SK-N-MC (cell line): ENCODE measurements around the gene SLAMF8.

Experiments
- DNase-seq: peaks from one replicate; pipeline ENCODE4 v3.0.0-alpha.2; 2011; ENCODE audit warnings: low read depth, low spot score
- H3K27ac ChIP-seq: fragments of 200-600 bp; sonication (generic); 2 replicates; pipeline ENCODE4 v1.5.1; 2016; ENCODE audit warnings: mixed run types
- H3K36me3 ChIP-seq: fragments of 200-600 bp; sonication (generic); 2 replicates; pipeline ENCODE4 v1.6.1; 2017; ENCODE audit warnings: antibody characterized with exemption, low read length, mixed read lengths; ENCODE audit not compliant: insufficient read depth
- H3K4me3 ChIP-seq: fragments of 200-600 bp; sonication (generic); 2 replicates; pipeline ENCODE4 v1.5.1; 2016
- H3K9ac ChIP-seq: fragments of 200-600 bp; sonication (generic); 2 replicates; pipeline ENCODE4 v1.8.0; 2017; ENCODE audit warnings: mixed run types, mixed read lengths; ENCODE audit not compliant: insufficient read length
- H3K9me3 ChIP-seq: fragments of 200-600 bp; sonication (generic); 2 replicates; pipeline ENCODE4 v1.6.1; 2017; ENCODE audit warnings: low read depth, mild to moderate bottlenecking, antibody characterized with exemption, low read length, moderate library complexity, mixed read lengths
- EZH2 ChIP-seq: fragments of 200-600 bp; sonication (generic); IDR thresholded peaks from one replicate; pipeline ENCODE4 v1.6.1; 2017; ENCODE audit warnings: antibody characterized with exemption
- FOXP2 ChIP-seq: optimal IDR thresholded peaks from 2 replicates; pipeline ENCODE3; 2011; ENCODE audit warnings: mild to moderate bottlenecking, moderate library complexity; ENCODE audit not compliant: insufficient read depth; ENCODE audit errors: extremely low read length, control extremely low read depth
- POLR2AphosphoS5 ChIP-seq: IDR thresholded peaks from 2 replicates; pipeline ENCODE4 v1.6.1; 2012; ENCODE audit warnings: mild to moderate bottlenecking, low read depth, low read length, borderline replicate concordance

Gene SLAMF8

DNA sequence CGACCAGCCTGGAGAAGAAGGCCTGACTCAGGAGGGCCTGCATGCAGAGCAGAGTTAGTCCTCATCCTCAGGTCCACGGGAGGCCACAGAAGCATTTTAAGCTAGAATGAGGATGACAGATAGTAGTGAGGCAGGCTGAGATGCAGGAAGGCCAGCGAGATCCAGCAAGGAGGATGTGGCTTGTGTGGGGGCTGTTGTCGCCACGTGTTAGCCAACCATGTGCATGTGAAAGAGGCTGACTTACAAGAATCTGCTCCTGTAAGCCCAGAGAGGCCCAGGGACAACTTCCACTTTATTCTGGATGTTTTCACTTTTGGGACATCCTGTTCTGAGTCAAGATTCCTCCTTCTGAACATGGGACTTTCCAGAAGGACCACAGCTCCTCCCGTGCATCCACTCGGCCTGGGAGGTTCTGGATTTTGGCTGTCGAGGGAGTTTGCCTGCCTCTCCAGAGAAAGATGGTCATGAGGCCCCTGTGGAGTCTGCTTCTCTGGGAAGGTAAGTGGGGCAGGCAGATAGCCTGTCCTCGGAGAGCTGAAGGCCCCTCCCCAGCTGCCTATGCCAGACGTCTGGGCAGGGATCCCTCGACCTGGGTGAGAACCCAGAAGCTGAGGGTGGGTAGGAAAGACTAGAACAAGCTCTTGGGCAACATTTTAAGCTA is at the start of gene SLAMF8:
TSS of gene SLAMF8 (plus strand) at position 433 of the 661 bp plus-strand sequence. CDS start at position 459, 26 bp downstream.
- Histone ChIP-seq H3K4me3 (no peak within 1 kb of the TSS), H3K9me3 (no peaks in the 10 kb centered on the region), H3K9ac (no peak within 1 kb of the TSS), H3K27ac (no peak within 1 kb of the TSS), H3K36me3 (no peaks in the 10 kb centered on the region)
- no peak for DNase-seq
- TF ChIP-seq EZH2, result no peak
- TF ChIP-seq POLR2AphosphoS5, result no peak
- TF ChIP-seq FOXP2, result no peak

DNA sequence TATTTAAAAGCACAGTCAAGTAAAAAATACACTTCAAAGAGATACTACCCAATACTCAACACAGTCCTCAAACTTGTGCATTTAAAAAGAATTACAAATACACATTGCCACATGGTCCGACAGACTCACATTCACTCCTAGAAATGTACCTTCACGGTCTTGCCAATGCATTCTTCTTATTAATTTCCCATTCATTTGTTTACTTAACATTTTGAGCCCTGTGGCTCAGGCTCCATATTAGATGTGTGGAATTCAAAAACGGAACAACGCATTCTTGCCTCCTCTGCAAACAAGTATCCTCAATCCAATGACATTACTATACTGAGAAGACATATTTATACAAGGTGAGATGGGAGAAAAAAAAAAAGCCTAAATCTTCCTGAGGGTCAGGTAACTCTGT is 48.4 kb upstream of the SLAMF8 start:
- Histone ChIP-seq H3K4me3 (no peak overlapping the region), H3K36me3 (no peaks in the 10 kb centered on the region), H3K9ac (no peak overlapping the region), H3K9me3 (no peaks in the 10 kb centered on the region), H3K27ac (no peak overlapping the region)
- DNase-seq, result no peak
- no peak for TF ChIP-seq EZH2
- TF ChIP-seq POLR2AphosphoS5, result no peak
- TF ChIP-seq FOXP2, result no peak

DNA sequence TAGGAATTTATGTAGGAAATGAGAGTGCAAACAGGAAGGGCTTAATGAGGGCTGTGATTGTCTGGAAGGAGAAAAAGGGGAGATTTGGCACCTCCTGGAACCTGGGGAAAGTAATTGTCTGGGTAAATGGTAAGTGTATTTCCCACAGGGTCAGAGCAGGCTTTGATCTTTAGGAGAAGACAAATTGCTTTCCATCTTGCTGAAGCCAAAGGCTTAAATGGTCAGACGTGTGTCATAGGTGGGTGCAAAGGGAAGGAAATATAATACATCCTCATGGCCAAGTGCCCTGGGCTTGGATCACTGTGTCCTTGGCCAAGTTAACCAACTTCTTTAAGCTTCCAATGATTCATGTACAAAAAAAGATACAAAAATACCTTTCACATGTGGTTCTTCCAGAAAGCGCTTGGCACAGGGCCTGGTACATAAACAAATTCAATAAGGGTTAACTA is 47.2 kb upstream of the SLAMF8 start:
- Histone ChIP-seq H3K4me3 (no peak overlapping the region), H3K9me3 (no peaks in the 10 kb centered on the region), H3K9ac (peak overlapping the region; percentile 37), H3K27ac (no peak overlapping the region), H3K36me3 (no peaks in the 10 kb centered on the region)
- no peak for TF ChIP-seq EZH2
- no peak for TF ChIP-seq POLR2AphosphoS5
- no peak for TF ChIP-seq FOXP2
- no peak for DNase-seq

DNA sequence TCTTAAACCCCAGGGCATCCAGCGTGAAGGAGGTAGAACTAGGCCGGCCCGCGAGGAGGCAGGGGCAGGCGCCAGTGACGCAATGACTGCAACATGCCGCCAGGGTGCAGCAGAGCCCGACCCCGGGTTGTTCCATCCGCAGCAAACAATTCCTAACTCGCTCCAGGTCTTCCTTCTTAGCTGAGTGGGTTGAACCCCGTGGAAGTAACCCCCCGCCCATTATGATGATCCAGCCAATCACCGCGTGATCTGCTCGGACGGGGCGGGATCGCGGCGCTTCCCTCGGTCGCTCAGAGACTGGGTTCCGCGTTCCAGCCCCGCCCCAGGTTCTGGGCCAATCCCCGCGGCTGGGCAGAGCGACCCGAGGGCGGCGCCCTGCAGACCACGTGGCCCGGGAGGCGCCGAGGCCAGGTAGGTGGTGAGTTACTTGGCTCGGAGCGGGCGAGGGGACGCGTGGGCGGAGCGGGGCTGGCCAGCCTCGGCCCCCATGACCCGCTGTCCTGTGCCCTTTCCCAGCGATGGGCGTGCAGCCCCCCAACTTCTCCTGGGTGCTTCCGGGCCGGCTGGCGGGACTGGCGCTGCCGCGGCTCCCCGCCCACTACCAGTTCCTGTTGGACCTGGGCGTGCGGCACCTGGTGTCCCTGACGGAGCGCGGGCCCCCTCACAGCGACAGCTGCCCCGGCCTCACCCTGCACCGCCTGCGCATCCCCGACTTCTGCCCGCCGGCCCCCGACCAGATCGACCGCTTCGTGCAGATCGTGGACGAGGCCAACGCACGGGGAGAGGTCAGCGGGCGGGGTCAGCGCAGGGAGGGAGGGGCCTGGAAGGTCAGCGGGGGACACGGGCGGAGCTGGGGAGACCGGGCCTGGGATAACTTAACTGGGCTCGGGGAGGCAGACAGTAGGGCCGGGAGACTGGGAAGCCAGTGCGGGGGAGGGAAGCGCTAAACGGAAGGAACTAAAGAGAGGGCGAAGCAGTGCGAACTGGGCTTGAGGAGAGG is 45.8 kb upstream of the SLAMF8 start, which contains the start of gene DUSP23:
TSS of gene DUSP23 (plus strand) at position 380 of the 1,000 bp plus-strand sequence. CDS start at position 519, 139 bp downstream.
- H3K27ac ChIP-seq, result no peak within 1 kb of the TSS
- DNase-seq, result peak; percentile 77
- TF ChIP-seq POLR2AphosphoS5, result no peak; the same call in 1 of the 2 replicates
- no peak for TF ChIP-seq FOXP2
- no peak for TF ChIP-seq EZH2
- peak within 1 kb of the TSS; percentile 82 for H3K4me3 ChIP-seq
- H3K9me3 ChIP-seq, result no peaks in the 10 kb centered on the region
- no peaks in the 10 kb centered on the region for H3K36me3 ChIP-seq
- peak within 1 kb of the TSS; percentile 47 for H3K9ac ChIP-seq

DNA sequence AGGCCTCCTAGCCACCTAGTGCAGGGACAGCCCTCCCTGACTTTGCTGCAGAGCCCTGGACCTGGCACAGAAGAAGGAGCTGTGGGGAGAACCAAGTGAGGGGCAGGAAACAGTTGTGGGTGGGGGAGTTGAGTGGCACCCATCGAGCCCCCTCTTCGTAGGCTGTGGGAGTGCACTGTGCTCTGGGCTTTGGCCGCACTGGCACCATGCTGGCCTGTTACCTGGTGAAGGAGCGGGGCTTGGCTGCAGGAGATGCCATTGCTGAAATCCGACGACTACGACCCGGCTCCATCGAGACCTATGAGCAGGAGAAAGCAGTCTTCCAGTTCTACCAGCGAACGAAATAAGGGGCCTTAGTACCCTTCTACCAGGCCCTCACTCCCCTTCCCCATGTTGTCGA is 44.7 kb upstream of the SLAMF8 start:
- no peak overlapping the region for H3K4me3 ChIP-seq
- H3K9ac ChIP-seq, result no peak overlapping the region
- no peak overlapping the region for H3K27ac ChIP-seq
- TF ChIP-seq POLR2AphosphoS5 (no peak), EZH2 (no peak), FOXP2 (no peak)
- no peaks in the 10 kb centered on the region for H3K9me3 ChIP-seq
- H3K36me3 ChIP-seq, result no peaks in the 10 kb centered on the region
- DNase-seq, result no peak

DNA sequence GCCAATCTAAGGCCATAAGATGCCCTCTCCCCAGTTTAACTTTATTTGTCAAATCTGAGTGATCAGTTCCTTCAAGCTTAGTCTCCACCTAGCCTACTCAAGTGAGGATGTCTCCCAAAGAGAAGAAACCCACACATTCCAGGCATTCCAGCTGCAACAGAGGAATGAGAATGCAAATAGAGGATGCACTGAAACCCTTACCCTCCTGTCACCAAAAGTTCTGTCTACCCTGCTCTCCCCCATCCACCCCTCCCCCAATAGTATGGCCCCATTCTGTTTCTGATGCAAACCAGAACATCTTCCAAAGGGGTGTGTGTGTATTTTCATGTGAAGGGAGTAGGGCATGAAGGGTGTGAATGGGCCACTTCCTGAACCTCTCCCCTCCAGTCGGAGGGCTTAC is 42.9 kb upstream of the SLAMF8 start:
- H3K36me3 ChIP-seq, result no peaks in the 10 kb centered on the region
- H3K27ac ChIP-seq, result no peak overlapping the region
- no peak overlapping the region for H3K9ac ChIP-seq
- no peak overlapping the region for H3K4me3 ChIP-seq
- TF ChIP-seq FOXP2 (no peak), EZH2 (no peak), POLR2AphosphoS5 (no peak)
- DNase-seq, result no peak
- H3K9me3 ChIP-seq, result no peaks in the 10 kb centered on the region

DNA sequence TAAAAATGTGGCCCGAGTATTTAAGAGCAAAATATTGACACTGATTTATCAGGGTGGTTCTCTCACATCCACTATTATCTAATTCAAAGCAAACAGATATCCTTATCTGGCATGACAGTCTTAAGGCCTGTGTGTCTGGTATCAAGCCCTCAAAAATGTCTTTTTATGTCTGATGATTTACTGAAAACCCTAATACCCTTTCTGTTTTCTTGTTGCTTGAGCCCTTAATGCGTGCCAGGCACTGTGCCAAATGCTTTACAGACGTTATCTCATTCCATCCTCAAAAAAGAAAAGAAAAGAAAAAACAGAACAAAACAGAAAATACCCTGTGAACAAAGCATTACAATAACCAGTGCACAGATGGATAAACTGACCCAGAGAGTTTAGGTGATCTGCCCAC is 40.2 kb upstream of the SLAMF8 start:
- no peak overlapping the region for H3K4me3 ChIP-seq
- TF ChIP-seq EZH2 (no peak), FOXP2 (no peak), POLR2AphosphoS5 (no peak)
- H3K27ac ChIP-seq, result no peak overlapping the region
- no peaks in the 10 kb centered on the region for H3K36me3 ChIP-seq
- DNase-seq, result no peak
- no peak overlapping the region for H3K9ac ChIP-seq
- H3K9me3 ChIP-seq, result no peaks in the 10 kb centered on the region

DNA sequence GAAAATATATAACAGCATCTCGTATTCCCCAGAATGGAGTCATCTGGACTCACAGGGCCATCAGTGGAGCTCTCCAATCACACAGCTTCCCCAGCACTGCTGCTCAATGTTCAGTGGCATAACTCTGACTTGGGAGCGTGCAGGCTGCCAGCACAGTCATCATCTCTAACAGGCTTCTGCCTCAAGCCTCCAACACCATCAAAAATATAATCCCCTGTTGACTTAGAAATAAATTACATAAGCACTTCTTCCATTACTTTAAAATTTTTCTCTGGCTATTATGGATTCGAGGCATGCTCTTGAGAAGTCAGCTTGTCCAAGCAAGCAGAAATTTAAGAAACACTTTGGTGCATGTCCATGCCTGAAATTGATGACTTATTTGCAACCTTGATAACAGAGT is 39.7 kb upstream of the SLAMF8 start:
- TF ChIP-seq EZH2 (no peak), FOXP2 (no peak), POLR2AphosphoS5 (no peak)
- no peak overlapping the region for H3K4me3 ChIP-seq
- H3K27ac ChIP-seq, result no peak overlapping the region
- H3K36me3 ChIP-seq, result no peaks in the 10 kb centered on the region
- H3K9ac ChIP-seq, result no peak overlapping the region
- H3K9me3 ChIP-seq, result no peaks in the 10 kb centered on the region
- DNase-seq, result no peak
